ENCODE data around the gene TTN. TPM values are rescaled to one million over a fixed set of nuclear protein-coding genes. Genes with fewer than 3 reads are reported as not detected.

TTN gene
- total RNA-seq, 1 donor from 2014 or later: 2.8 TPM

DNA sequence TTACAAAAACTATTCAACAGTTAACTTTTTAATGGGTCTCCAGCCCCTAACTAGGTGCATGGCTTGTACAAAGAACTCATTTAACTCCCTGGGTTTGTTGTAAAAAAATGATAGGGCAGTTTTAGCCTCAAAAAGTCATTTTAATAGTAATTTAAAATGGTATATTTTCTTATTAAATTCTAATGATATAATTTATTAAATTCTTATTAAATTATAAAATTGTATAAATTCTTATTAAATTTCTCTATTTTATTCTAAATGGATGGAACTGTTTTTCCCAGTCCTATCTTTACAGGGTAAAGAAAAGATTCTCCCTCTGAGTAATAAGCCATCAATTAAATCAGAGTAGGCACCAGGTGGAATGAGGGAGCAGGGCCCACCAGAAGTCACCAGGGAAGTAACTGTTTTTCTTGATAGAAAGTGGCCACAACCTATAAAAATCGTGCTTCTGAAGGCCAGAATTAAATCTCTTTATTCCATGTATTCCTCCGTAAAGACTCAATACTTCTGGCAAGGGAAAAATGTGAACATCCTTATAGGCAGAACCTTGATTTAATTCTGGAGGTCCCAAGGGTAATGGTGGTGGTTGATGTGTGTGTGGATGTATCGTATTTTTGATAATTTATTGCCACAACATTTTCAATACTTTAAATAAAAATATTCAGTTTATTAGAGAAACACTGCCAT lies 329.6 kb downstream of the TTN start:
- Mint-ChIP-seq H3K4me3 (peak overlapping the region; percentile 93), H3K27ac (no peak overlapping the region), H3K4me1 (peaks cover 34% of the 10 kb centered on the region), H3K36me3 (ENCODE audit: low read depth) (peaks cover 3% of the 10 kb centered on the region), H3K9me3 (no peaks in the 10 kb centered on the region), H3K27me3 (no peaks in the 10 kb centered on the region)
- no peak for DNase-seq
- intact Hi-C loops (cut with micrococcal nuclease): loop anchor here (1.0 to 2.0 kb wide), 3 partner anchors 26 to 365 kb away; partner anchors contain the start of genes PJVK, PRKRA and RBM45

DNA sequence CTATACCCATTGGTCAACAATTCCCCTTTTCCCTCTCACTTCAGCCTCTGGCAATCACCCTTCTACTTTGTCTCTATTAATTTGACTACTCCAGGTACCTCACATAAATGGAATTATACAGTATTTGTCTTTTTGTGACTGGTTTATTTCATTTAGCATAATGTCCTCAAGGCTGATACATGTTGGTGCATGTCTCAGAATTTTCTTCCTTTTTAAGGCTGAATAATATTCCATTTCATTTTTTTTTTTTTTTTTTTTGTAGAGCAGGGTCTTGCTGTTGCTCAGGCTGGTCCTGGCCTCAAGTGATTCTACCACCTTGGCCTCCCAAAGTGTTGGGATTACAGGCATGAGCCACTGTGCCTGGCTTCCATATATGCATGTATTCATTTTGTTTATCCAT lies 330.7 kb downstream of the TTN start:
- Mint-ChIP-seq H3K27ac (no peak overlapping the region), H3K36me3 (ENCODE audit: low read depth) (peaks cover 3% of the 10 kb centered on the region), H3K9me3 (no peaks in the 10 kb centered on the region), H3K27me3 (no peaks in the 10 kb centered on the region), H3K4me3 (no peak overlapping the region), H3K4me1 (peaks cover 23% of the 10 kb centered on the region)
- DNase-seq: no peak
- intact Hi-C loops (cut with micrococcal nuclease): no loop called here

Other genes with a start within 250 kb of the TTN start
- 2.1 and 2.5 TPM in 2 replicates for gene CCDC141, start 242.7 kb upstream of the TTN start, total RNA-seq